ENCODE measurements around the gene BCO2.

BCO2 gene

GRCh38 chr11:112206071-112206470 is 30.8 kb downstream of the BCO2 start:
- no peak overlapping the region for H3K4me3 ChIP-seq (ENCODE audit: low read length)
- no peak for DNase-seq (ENCODE audit: low read depth, low spot score)

GRCh38 chr11:112210890-112211289 is 35.6 kb downstream of the BCO2 start:
- no peak for DNase-seq (ENCODE audit: low read depth, low spot score)
- no peak overlapping the region for H3K4me3 ChIP-seq (ENCODE audit: low read length)

- DNase-seq (ENCODE audit: low read depth, low spot score), result peak; percentile 58
- H3K4me3 ChIP-seq (ENCODE audit: low read length), result no peak overlapping the region
Observed at GRCh38 chr11:112211536-112211935, 36.2 kb downstream of the BCO2 start.

- no peak for DNase-seq (ENCODE audit: low read depth, low spot score)
- H3K4me3 ChIP-seq (ENCODE audit: low read length), result no peak overlapping the region
Observed at GRCh38 chr11:112212290-112212689, 37.0 kb downstream of the BCO2 start.

- no peak overlapping the region for H3K4me3 ChIP-seq (ENCODE audit: low read length)
- no peak for DNase-seq (ENCODE audit: low read depth, low spot score)
Observed at GRCh38 chr11:112212710-112213109, 37.4 kb downstream of the BCO2 start.

GRCh38 chr11:112213753-112214152 is 38.4 kb downstream of the BCO2 start:
- DNase-seq (ENCODE audit: low read depth, low spot score), result no peak
- H3K4me3 ChIP-seq (ENCODE audit: low read length), result no peak overlapping the region

GRCh38 chr11:112215621-112216020 is 40.3 kb downstream of the BCO2 start:
- no peak for DNase-seq (ENCODE audit: low read depth, low spot score)
- no peak overlapping the region for H3K4me3 ChIP-seq (ENCODE audit: low read length)

- DNase-seq (ENCODE audit: low read depth, low spot score), result no peak
- no peak overlapping the region for H3K4me3 ChIP-seq (ENCODE audit: low read length)
Observed at GRCh38 chr11:112216561-112217105, 41.3 kb downstream of the BCO2 start.

GRCh38 chr11:112219476-112220232 is 44.3 kb downstream of the BCO2 start:
- peak; percentile 80 for DNase-seq (ENCODE audit: low read depth, low spot score)
- H3K4me3 ChIP-seq (ENCODE audit: low read length), result no peak overlapping the region

- no peak overlapping the region for H3K4me3 ChIP-seq (ENCODE audit: low read length)
- no peak for DNase-seq (ENCODE audit: low read depth, low spot score)
Observed at GRCh38 chr11:112221274-112221835, 46.0 kb downstream of the BCO2 start.

GRCh38 chr11:112222303-112222702 is 47.0 kb downstream of the BCO2 start:
- no peak overlapping the region for H3K4me3 ChIP-seq (ENCODE audit: low read length)
- DNase-seq (ENCODE audit: low read depth, low spot score), result no peak

GRCh38 chr11:112223121-112223520 is 47.8 kb downstream of the BCO2 start:
- no peak for DNase-seq (ENCODE audit: low read depth, low spot score)
- H3K4me3 ChIP-seq (ENCODE audit: low read length), result no peak overlapping the region

GRCh38 chr11:112223754-112224532 is 48.6 kb downstream of the BCO2 start:
- H3K4me3 ChIP-seq (ENCODE audit: low read length), result no peak overlapping the region
- DNase-seq (ENCODE audit: low read depth, low spot score), result no peak

- DNase-seq (ENCODE audit: low read depth, low spot score), result no peak
- peak overlapping the region; percentile 73 for H3K4me3 ChIP-seq (ENCODE audit: low read length)
Observed at GRCh38 chr11:112225753-112226061, 50.4 kb downstream of the BCO2 start.

GRCh38 chr11:112226062-112226830 is 50.9 kb downstream of the BCO2 start, which contains the start of gene PTS:
Gene PTS, plus strand, starts transcription at chr11:112226428. Its CDS starts 16 bp downstream, at chr11:112226444.
- H3K4me3 ChIP-seq (ENCODE audit: low read length), result peak within 1 kb of the TSS; percentile 73
- DNase-seq (ENCODE audit: low read depth, low spot score), result peak; percentile 69

- DNase-seq (ENCODE audit: low read depth, low spot score), result peak; percentile 30
Observed at GRCh38 chr11:112226831-112227401, 51.6 kb downstream of the BCO2 start.

GRCh38 chr11:112227471-112227870 is 52.2 kb downstream of the BCO2 start:
- DNase-seq (ENCODE audit: low read depth, low spot score), result no peak
- peak overlapping the region; percentile 73 for H3K4me3 ChIP-seq (ENCODE audit: low read length)

More at GRCh38 chr11:112226831-112227401, 51.6 kb downstream of the BCO2 start:
- peak overlapping the region; percentile 73 for H3K4me3 ChIP-seq (ENCODE audit: low read length)

- DNase-seq (ENCODE audit: low read depth, low spot score), result no peak
- H3K4me3 ChIP-seq (ENCODE audit: low read length), result no peak overlapping the region
Observed at GRCh38 chr11:112228706-112229105, 53.4 kb downstream of the BCO2 start.

- no peak overlapping the region for H3K4me3 ChIP-seq (ENCODE audit: low read length)
- no peak for DNase-seq (ENCODE audit: low read depth, low spot score)
Observed at GRCh38 chr11:112229159-112229558, 53.8 kb downstream of the BCO2 start.

All from Jurkat, Clone E6-1 (cell line).